Measurements from ENCODE around the gene CCDC73. TPM values are rescaled to one million over a fixed set of nuclear protein-coding genes. Genes with fewer than 3 reads are reported as not detected.
A peak's percentile ranks its signal among the peaks of the same experiment; 100 is the strongest.
"Not testable (repeated sequence)": the region's sequence is repeated elsewhere in the genome, so short reads cannot be mapped to it uniquely, and the experiment has no call there.

Gene CCDC73
- polyA plus RNA-seq, 10 donors = 0.05 to 0.66 (median 0.06) TPM; not detected in 3

DNA sequence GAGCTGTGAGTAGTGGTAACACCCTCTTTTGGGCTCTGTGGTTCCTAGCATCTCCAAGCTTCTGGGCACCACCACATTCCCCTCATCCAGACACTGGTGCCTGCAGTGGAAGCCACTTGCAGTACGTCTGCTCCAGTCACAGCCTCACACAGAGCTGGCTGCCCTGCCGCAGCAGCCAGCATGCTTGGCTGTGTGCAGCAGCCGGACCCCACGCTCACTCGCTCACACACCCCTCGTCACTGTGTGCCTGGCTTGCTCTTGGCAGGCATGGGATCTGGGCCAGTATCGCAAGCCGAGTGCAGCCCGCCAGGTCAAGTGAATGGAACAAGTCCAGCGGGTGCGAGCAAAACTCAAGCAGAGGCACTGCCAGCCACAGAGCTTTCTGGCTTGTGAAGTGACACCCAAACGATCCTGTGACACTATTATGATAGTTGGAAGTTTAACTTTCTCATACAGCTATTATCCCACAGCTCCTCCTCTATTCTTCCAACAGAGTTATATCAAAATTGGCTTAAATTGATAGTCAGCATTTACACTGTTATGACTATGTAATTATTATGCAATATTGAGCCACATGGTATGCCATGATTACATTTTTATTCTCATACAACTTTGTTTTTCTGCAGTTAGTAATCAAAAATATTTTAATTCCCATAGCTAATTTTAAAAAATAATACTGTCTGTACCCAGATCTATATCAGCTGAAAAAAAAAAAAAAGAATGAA, 89.0 kb downstream of the CCDC73 start:
- no peak for DNase-seq

DNA sequence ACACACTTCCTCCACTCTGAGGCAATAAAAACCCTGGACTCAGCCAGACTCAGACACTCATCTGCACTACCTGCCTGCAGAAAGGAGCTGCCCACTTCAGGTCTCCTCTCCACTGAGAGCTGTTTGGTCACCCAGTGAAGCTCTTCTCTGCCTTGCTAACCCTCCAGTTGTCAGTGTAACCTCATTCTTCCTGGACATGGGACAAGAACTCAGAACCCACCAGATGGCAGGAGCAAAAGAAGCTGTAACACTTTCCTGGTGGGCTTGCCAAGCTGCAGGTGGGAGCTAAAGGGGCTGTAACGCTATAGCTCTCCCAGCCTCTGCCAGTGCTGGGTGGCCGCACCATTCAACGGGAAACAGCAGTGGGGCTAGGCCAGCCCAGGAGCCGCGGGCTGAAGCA, 89.7 kb downstream of the CCDC73 start:
- DNase-seq = no peak

DNA sequence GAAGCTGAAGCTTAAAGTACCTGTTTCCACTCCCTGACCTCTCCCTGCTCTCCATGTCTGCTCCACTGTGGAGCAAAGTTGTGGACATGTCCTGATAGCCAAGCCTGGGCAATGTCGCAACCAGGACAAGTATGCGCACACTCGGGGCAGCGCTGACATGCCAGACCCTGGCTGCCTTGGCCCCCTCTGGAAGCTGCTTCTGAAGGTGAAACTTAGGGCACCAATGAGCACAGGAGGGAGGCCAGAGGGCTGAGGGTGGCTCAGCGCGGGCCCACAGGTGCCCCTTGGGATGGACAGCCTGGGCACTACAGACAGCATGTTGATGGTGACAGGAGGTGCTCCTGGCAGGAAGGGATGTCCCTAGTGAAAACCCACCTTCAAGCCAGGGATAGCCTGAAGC, 90.2 kb downstream of the CCDC73 start:
- no peak for DNase-seq

DNA sequence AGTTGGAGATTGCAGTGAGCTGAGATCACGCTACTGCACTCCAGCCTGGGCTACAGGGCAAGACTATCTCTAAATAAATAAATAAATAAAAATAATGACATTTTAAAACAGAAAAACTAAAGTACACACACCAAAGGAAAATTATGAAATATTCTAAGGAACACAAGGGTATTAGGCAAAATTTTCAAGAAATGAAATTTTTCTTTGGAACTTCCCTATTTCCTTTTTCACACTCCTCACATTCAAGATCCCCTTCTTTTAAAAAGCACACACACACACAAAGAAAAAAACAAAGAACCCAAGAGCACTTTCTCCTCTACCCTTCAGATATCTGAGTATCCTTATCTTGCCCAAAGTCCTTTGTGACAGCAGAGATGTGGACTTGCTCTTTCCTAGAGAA, 92.8 kb downstream of the CCDC73 start:
- no peak for DNase-seq

DNA sequence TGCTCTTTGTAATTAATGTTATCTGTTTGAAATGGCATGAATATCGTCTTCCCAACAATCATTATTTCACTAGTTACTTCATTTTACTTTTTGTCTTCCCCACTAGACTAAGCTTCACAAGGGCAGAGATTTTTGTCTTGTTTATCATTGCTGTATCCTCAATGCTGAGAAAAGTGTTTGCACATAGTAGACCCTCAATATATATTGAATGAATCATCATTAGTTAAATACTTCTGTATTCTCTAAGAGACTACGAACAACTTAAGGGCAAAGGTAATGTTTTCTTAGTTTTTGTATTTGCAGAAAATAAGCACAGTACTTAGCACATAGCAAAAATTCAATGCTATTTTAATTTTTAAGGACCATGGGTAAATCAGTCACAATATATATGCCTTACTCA, 95.9 kb downstream of the CCDC73 start:
- DNase-seq = no peak

DNA sequence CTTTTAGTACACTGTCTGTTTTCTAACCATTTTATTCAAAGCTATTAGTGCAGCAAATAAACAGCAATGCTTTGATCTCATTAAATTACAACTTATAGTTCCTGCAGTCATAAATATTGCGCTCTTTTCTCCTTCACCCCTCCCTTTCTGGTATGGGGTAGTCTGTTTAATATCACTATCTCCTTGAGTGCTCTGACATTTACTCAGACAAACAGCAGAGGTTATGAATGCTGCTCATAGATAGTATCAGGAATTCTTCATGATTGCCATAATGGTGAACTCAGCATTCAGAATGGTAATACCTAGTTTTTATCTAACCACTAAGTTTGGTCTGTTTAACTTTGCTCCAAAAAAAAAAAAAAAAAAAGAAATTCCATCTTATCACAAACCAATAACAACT, 123.4 kb downstream of the CCDC73 start:
- DNase-seq = no peak

DNA sequence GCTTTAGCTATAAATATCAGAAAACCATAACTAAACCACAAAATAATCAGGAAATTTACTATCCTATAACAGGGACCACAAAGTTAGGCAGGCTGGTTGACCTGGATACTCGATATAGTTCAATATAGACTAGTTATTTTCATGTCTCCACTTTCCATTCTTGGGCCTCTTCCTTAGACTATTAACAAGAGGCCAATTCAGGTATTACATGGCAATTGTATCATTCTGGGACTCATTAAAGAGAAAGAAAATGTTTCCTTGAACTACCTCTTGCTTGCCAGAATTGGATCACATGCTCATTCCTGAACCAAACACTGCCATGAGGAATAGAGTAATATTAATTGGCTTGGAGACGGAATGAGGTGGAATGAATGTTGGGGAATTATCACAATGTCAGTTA, 134.8 kb downstream of the CCDC73 start:
- no peak for DNase-seq

DNA sequence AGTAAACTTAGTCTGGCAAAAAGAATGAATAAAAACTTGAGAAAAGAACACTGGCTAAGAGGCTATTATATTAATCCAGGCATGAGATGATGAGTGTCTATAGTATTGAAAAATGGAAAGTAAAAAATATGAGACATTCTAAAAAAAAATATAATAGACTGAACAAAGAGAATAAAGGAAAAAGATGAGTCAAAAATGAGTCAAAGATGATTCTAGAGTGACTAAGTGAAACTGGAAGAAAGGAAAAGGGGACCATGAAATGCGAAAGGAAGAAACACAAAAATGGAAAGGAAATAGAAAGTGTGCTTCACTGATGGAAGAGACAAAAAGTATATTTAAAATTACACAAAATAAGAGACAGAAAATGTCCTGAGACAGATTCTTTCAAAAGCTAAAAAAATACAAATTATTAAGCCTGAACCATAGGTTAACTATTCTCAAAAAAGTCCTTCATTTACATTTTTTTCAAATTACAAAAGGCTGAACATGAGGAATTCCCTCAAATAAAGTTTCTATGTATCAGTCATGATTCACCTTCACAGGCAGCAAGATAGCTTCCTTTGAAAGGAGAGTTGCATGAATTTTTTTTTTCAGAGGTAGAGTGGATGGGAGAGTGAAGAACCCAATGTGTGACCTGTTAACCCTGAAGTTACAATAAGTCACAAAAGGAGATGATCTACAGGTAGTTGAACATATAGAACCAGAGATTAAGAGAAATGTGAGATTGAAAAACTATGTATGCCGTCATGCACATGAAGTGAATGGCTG, 135.6 kb downstream of the CCDC73 start:
- DNase-seq = peak in 1 of 3 donors; percentile 7

DNA sequence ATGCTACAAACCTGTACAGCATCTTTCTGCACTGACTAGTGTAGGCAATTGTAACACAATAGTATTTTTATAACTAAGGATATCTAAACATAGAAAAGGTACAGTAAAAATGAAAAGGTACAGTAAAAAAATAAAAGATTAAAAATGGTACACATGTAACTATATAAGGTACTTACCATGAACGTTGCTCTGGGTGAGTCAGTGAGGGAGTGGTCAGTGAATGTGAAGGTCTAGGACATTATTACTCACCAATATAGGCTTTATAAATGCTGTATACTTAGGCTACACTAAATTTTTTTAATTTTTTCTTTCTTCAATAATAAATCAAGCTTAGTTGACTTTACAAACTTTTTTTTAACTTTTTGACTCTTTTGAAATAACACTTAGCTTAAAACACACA, 150.9 kb downstream of the CCDC73 start:
- no peak for DNase-seq

DNA sequence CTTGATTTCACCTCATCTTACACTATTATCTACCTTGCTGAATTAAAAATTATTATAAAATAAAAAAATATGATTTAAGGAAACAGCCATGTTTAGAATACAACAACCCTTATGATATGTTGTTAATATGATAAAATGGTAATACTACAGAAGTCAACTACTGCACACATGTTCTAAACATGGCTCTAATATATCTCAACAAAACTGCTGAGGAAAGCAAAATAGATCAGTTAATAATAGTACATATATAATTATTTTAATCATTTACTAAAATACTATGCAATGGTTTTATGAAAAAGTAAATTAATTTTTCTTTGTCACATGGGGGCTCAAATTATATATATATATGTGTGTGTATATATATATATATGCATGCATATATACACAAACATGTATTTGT, 153.1 kb downstream of the CCDC73 start:
- DNase-seq = no peak

DNA sequence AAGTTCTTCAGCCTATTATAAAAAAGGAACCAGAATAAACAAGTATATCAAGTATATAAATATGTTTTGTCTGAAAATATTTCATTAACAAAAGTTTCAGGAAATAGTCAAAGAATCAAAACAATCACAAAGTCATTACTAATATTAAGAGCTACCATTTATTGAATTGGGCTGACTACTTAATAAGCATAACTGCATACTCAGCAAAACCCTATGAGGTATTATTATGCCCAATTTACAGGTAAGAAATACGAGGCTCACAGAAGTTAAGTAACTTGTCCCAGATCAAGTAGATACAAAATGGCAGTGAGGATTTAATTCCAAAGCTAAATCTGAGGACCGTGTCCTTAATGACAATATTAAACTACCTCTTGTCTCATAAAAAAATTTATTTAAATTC, 158.6 kb downstream of the CCDC73 start:
- no peak for DNase-seq

DNA sequence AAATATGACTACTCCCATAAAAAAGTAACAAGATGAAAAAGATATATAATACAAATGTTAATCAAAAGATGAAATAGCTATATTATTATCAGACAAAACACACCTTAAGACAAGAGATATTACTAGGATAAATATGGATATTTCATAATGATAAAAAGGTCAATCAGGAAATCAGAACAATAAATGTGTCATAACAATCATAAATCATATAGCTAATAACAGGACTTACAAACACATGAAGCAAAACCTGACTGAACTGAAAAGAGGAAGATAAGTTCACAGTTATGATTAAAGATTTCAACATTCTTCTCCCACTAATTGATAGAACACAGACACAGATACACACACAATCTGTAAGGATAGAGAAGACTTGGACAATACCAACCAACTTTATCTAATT, 163.6 kb downstream of the CCDC73 start:
- DNase-seq = no peak

DNA sequence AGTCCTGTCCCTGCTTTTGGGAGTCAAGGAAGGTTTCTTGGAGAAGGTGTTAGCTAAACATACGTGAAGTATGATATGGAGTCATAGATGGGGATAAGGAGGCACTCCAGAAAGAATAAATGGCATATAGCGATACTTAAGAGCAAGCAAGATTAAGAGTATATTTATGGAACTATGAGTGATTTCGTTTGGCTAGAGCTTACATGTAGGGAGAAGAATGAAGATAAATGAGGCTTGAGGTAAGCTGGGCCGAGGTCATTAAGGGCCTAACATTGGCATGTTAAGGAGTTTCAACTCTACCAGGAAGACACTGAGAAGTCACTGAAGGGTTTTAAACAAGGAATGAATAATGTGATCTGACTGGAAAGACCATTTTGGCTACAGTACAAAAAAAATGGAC, 177.6 kb downstream of the CCDC73 start:
- no peak for DNase-seq

DNA sequence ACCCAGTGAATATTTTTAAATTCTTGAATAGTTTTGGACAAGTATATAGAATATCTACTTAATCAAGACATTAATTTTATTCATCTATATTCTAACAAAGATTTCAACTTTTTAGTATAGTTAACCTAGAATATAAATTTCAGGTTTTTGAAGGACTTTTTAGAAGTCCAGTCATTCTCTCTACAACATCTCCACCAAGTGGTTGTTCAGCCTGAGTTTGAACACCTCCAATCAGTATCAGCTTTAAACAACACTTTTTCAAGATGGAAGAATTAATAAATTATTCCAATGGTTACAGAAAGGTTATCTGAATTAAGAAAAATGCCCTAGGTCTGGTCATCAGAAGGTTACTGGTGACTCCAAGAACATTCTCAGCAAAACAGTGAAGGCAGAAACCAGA, 179.0 kb downstream of the CCDC73 start:
- no peak for DNase-seq

DNA sequence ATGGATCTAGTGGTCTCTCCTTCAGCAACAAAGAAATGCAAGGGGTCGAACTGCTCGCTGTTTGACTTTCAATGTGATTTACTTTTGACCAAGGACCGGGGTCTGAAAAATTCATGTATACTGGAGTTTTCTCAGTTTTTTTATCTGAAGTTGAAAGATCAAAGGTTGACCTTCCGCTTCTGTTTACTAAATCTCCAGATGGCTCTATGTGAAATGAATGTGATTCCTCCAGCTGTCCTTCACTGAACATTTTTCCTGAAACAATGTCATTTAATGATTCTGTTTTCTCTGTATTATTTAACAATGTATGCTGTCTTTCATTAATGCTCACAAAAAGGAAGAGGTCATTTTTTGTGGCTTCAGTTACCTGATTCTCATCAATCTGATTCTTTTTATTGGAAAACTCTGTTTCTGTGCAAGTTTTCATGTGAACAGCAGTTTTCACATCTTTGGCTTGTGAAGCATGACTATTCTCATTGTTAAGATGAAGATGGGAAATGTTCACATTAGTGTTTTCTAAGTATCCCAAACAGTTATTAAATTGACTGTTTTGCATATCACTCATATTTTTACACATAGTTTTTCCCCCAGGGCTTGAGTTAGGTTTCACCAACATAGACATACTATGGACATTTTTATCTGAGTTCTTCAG, 180.8 kb downstream of the CCDC73 start:
- no peak for DNase-seq

DNA sequence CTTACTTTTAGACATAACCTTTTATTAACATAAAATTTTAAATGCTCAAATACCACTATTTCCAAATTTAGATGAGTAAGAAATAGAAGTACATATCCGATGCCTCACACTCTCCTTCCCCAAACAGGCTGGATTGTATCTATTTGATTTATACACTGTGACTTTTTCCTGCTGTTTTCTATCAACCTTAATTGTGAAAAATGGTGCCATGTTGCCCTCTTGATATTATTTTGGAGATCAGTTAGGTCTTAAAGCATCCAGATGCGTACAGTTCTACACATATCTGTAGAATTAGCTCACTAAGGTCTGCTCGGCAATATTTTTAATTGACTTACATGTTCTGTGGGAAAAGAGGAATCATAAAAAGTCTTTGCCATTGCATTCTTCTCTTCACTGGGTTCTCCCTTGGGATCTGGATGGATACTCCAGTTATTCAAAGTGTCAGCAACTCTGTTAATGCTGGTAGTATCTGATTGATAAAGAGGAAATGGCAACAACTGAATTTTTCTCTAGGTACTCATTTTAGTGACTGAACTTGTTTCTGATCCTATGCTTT, 183.6 kb downstream of the CCDC73 start:
- DNase-seq = peak in 1 of 3 donors; percentile 19

DNA sequence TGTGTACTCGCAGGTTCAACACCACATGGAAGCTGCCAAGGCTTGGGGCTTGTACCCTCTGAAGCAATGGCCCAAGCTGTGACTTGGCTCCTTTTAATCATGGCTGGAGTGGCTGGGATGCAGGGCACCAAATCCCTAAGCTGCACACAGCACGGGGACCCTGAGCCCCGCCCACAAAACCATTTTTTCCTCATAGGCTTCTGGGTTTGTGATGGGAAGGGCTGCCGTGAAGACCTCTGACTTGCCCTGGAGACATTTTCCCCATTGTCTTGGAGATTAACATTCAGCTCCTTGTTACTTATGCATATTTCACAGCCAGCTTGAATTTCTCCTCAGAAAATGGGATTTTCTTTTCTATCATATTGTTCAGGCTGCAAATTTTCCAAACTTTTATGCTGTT, 185.6 kb downstream of the CCDC73 start:
- not testable (repeated sequence) for DNase-seq

DNA sequence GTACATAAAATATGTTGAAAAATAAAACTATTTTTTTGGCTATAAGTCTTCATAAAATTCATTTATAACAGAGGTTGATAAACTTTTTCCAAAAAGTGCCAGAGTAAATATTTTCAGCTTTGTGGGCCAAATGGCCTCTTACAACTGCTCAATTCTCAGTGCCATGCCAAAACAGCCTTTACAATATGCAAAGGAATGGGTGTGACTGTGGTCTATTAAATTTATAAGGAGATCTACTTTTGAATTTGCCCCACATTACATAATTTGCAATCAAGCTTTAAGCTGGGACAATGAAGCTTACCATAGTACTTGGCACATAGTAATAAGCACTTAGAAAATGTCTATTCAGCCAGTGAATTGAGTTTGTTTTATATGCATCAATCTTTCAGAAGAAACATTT, 188.2 kb downstream of the CCDC73 start:
- DNase-seq = no peak

DNA sequence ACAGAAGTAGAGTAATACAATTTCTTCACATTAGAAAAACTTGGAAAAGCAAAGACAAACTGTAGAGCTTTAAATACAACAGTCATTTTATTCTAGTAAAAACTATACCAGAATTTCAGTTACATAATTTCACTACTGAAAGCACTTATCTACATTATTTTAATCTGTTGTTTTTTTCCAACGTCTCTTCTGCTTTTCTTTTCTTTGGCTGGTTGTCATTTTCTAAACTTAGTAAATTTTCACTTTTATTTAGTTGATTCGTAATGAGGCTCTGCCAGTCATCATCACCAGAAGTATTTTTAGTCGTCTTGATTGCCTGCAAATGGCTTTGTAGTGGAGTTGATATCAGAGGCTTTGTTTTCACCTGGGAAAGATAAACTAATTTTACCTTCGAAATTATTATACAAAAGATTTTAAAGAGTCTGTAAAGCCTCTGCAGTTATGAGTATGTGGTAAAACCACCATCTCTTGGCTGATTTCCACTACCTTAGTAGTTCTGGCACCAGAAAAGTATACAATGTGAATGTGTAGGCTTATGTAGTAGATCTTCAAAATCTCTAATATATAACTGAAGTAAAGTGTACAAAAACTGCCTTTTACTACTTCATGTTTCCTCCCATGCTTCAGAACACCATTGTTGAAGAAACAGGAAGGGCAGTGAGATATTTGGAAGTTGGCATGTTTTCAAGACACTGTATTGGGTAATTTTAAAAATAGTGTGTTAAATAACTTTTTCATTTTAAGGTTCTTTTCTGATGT, 191.6 kb downstream of the CCDC73 start:
- no peak for DNase-seq

DNA sequence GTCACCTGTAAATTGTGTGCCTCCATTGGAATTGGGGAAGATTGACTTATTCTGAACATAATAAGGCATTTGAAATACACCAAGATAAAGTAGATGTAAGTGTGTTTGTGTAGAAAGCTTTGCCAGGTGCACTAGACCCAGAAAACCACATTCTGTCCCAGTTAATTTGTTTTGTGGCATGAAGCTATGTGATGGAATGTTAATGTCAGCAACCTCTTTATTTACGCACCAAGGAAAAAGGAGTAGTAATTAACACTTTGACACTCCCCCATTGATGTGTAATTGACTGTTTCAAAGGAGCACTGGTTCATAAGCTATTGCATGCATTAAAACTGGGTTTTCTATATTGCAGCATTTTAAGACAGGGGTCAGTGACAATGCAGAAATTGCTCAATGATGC, 196.5 kb downstream of the CCDC73 start:
- DNase-seq = no peak

DNA sequence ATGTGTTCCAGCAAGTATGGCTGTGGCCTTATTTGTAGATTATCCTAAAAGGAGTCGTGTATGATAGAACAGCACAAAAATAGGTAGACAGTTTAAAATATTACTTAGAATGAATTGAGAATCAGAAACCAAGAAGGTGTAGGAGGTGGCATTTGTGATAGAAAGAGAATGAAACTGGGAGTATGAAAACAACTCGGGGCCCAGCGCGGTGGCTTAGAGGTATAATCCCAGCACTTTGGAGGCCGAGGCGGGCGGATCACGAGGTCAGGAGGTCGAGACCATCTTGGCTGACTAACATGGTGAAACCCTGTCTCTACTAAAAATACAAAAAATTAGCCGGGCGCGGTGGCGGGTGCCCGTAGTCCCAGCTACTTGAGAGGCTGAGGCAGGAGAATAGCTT, 198.3 kb downstream of the CCDC73 start:
- DNase-seq = not testable (repeated sequence)

DNA sequence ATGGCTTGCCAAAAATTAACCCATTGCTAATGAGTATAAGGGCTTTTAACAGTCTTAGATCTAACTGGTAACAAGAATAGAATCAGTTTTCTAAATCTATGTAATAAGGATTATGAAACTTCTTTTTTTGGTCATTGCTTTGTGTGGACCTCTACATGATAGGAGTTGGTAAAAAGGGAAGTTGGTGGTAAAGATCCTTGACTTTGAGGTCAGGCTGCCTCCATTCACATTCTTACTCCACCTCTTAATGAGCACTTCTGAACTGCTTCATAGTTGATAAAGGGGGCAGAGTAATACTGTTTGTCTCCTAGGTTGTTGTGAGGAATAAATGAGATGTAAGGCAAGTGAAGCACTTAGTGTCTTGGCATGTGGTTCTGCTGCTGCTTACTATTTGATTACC, 200.2 kb downstream of the CCDC73 start:
- DNase-seq = no peak
